GM12892 (cell line): ENCODE data around the gene RPS23.

Experiments used
- POLR2A ChIP-seq: IDR thresholded peaks from 2 replicates; pipeline ENCODE4 v1.6.1; 2011; ENCODE audit warnings: low read depth, low read length, control low read depth
- POLR2AphosphoS5 ChIP-seq: IDR thresholded peaks from 2 replicates; pipeline ENCODE4 v1.6.1; 2011; ENCODE audit warnings: low read depth, low read length, control low read depth
- TAF1 ChIP-seq: IDR thresholded peaks from 2 replicates; pipeline ENCODE4 v1.6.1; 2011; ENCODE audit warnings: low read depth, mild to moderate bottlenecking, control low read depth, low read length, borderline replicate concordance

DNA sequence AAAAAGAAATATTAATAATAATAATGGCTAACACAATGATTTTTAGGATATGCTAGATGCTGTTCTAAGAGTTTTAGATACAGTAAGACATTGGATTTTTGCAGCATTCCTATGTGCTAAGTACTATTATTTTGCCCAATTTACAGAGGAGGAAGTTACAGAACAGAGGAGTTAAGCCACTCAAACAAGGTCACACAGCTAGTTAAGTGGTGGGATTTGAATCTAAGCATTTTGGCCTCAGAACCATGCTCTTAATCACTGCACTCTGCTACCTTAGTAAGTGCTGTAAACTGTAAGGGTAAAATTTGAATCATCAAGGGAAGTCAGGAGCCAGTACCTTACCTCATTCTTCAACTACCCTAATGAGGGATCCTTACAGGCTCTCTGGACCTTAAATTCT lies 25.4 kb downstream of the RPS23 start:
- TF ChIP-seq TAF1 (no peak), POLR2A (no peak), POLR2AphosphoS5 (no peak)
